GM21381 (cell line): ENCODE measurements around the gene MED26.
"Not testable (repeated sequence)": the region's sequence is repeated elsewhere in the genome, so short reads cannot be mapped to it uniquely, and the experiment has no call there.

Source experiments
- ATAC-seq: cut with Tn5 transposase; IDR thresholded peaks from one replicate; pipeline ENCODE4 v1.9.1; 2021; ENCODE audit warnings: mild to moderate bottlenecking, moderate library complexity; ENCODE audit not compliant: unreplicated experiment

MED26 gene

GRCh38 chr19:16651421-16652188 lies 23.6 kb upstream of the MED26 start:
- not testable (repeated sequence) for ATAC-seq

GRCh38 chr19:16650821-16651220 lies 22.8 kb upstream of the MED26 start:
- ATAC-seq: no peak

- ATAC-seq: no peak
These were observed 21.7 kb upstream of the MED26 start for GRCh38 chr19:16649734-16650133.

- ATAC-seq: no peak
These were observed 17.1 kb upstream of the MED26 start for GRCh38 chr19:16645140-16645539.

GRCh38 chr19:16641695-16642094 lies 13.7 kb upstream of the MED26 start:
- no peak for ATAC-seq

GRCh38 chr19:16640951-16641350 lies 12.9 kb upstream of the MED26 start:
- ATAC-seq: no peak

- ATAC-seq: no peak
These were observed 10.7 kb upstream of the MED26 start for GRCh38 chr19:16638666-16639065.

GRCh38 chr19:16637535-16637934 lies 9.5 kb upstream of the MED26 start:
- no peak for ATAC-seq

- ATAC-seq: no peak
These were observed 3.5 kb upstream of the MED26 start for GRCh38 chr19:16631465-16631864.

GRCh38 chr19:16628984-16629691 lies 1.1 kb upstream of the MED26 start:
- no peak for ATAC-seq

GRCh38 chr19:16627928-16628182 lies 149 bp downstream of the MED26 start:
- ATAC-seq: no peak

GRCh38 chr19:16627193-16627927 lies 644 bp downstream of the MED26 start:
- ATAC-seq: no peak

GRCh38 chr19:16626796-16627192 lies 1.2 kb downstream of the MED26 start:
- no peak for ATAC-seq

- no peak for ATAC-seq
These were observed 2.6 kb downstream of the MED26 start for GRCh38 chr19:16625163-16625958.

- ATAC-seq: no peak
These were observed 3.8 kb downstream of the MED26 start for GRCh38 chr19:16624236-16624635.

- no peak for ATAC-seq
These were observed 4.4 kb downstream of the MED26 start for GRCh38 chr19:16623576-16623975.

GRCh38 chr19:16623066-16623465 lies 4.9 kb downstream of the MED26 start:
- no peak for ATAC-seq

GRCh38 chr19:16621165-16621800 lies 6.7 kb downstream of the MED26 start:
- no peak for ATAC-seq

- ATAC-seq: no peak
These were observed 7.4 kb downstream of the MED26 start for GRCh38 chr19:16620584-16620983.

- ATAC-seq: no peak
These were observed 8.0 kb downstream of the MED26 start for GRCh38 chr19:16620018-16620417.

GRCh38 chr19:16619457-16619856 lies 8.5 kb downstream of the MED26 start:
- ATAC-seq: no peak
